ENCODE measurements around the gene SLC6A20. TPM values are rescaled to one million over a fixed set of nuclear protein-coding genes. Genes with fewer than 3 reads are reported as not detected.
A peak's percentile ranks its signal among the peaks of the same experiment; 100 is the strongest.

The SLC6A20 gene
- total RNA-seq, 4 donors from 2014 or later, result 0.19 to 0.33 (median 0.29) TPM; not detected in 1

GRCh38 chr3:45814322-45814721 lies 18.0 kb upstream of the SLC6A20 start:
- Histone ChIP-seq H3K4me1 (peaks cover 28 to 36% (median 34%) of the 10 kb centered on the region in 4 donors), H3K4me3 (no peak overlapping the region), H3K9me3 (peaks cover 0 to 6% (median 0%) of the 10 kb centered on the region in 4 donors), H3K27ac (replicated peaks in 1 of 4) (no peak overlapping the region), H3K36me3 (no peaks in the 10 kb centered on the region), H3K27me3 (no peaks in the 10 kb centered on the region)
- WGBS, result 93% methylated on average over 4 of the region's 4 CpGs
- DNase-seq (ENCODE audit: extremely low spot score), result no peak
- no peak for TF ChIP-seq EP300 (IDR thresholded peaks at IDR 0.05)
- intact Hi-C loops (cut with DNase I), result no loop called here

GRCh38 chr3:45807681-45808540 lies 11.6 kb upstream of the SLC6A20 start:
- 56% methylated on average over 10 of the region's 10 CpGs for WGBS
- intact Hi-C loops (cut with DNase I), result no loop called here

GRCh38 chr3:45807133-45807532 lies 10.8 kb upstream of the SLC6A20 start:
- H3K27ac ChIP-seq (replicated peaks in 1 of 4), result no peak overlapping the region
- intact Hi-C loops (cut with DNase I), result no loop called here
- H3K4me3 ChIP-seq, result no peak overlapping the region
- DNase-seq (ENCODE audit: extremely low spot score), result peak; percentile 47
- H3K4me1 ChIP-seq, result peaks cover 0 to 2% (median 1%) of the 10 kb centered on the region in 4 donors
- H3K36me3 ChIP-seq, result no peaks in the 10 kb centered on the region
- H3K9me3 ChIP-seq, result no peaks in the 10 kb centered on the region
- no peak for TF ChIP-seq EP300 (IDR thresholded peaks at IDR 0.05)
- no peak for TF ChIP-seq POLR2A (IDR thresholded peaks at IDR 0.05; ENCODE audit: low read depth)
- TF ChIP-seq POLR2AphosphoS5 (IDR thresholded peaks at IDR 0.05), result no peak
- TF ChIP-seq CTCF (IDR thresholded peaks at IDR 0.05), result no peak
- H3K27me3 ChIP-seq, result no peaks in the 10 kb centered on the region
- WGBS, result 81% methylated on average over 3 of the region's 3 CpGs

More at GRCh38 chr3:45807681-45808540, 11.6 kb upstream of the SLC6A20 start:
- no peak overlapping the region for H3K4me3 ChIP-seq
- peak; percentile 37 for DNase-seq (ENCODE audit: extremely low spot score)
- peaks cover 0 to 2% (median 1%) of the 10 kb centered on the region in 4 donors for H3K4me1 ChIP-seq
- TF ChIP-seq POLR2AphosphoS5 (IDR thresholded peaks at IDR 0.05) (no peak), CTCF (IDR thresholded peaks at IDR 0.05) (no peak), POLR2A (IDR thresholded peaks at IDR 0.05; ENCODE audit: low read depth) (no peak), EP300 (IDR thresholded peaks at IDR 0.05) (no peak)
- no peaks in the 10 kb centered on the region for H3K9me3 ChIP-seq
- H3K27ac ChIP-seq (replicated peaks in 1 of 4), result peak overlapping the region in 1 of 4 donors; percentile 43
- no peaks in the 10 kb centered on the region for H3K27me3 ChIP-seq
- H3K36me3 ChIP-seq, result no peaks in the 10 kb centered on the region

- Histone ChIP-seq H3K36me3 (no peaks in the 10 kb centered on the region), H3K27me3 (no peaks in the 10 kb centered on the region), H3K4me1 (peaks cover 0 to 2% (median 1%) of the 10 kb centered on the region in 4 donors), H3K27ac (replicated peaks in 1 of 4) (no peak overlapping the region), H3K9me3 (no peaks in the 10 kb centered on the region), H3K4me3 (no peak overlapping the region)
- TF ChIP-seq CTCF (IDR thresholded peaks at IDR 0.05) (no peak), EP300 (IDR thresholded peaks at IDR 0.05) (no peak), POLR2A (IDR thresholded peaks at IDR 0.05; ENCODE audit: low read depth) (no peak), POLR2AphosphoS5 (IDR thresholded peaks at IDR 0.05) (no peak)
- DNase-seq (ENCODE audit: extremely low spot score), result peak; percentile 10
- intact Hi-C loops (cut with DNase I), result no loop called here
- WGBS, result 92% methylated on average over 3 of the region's 3 CpGs
These were observed 9.7 kb upstream of the SLC6A20 start for GRCh38 chr3:45806072-45806471.

GRCh38 chr3:45803252-45803935 lies 7.1 kb upstream of the SLC6A20 start:
- 91% methylated on average over 5 of the region's 5 CpGs for WGBS
- Histone ChIP-seq H3K27ac (replicated peaks in 1 of 4) (no peak overlapping the region), H3K27me3 (peaks cover 0 to 21% (median 3%) of the 10 kb centered on the region in 4 donors), H3K36me3 (no peaks in the 10 kb centered on the region), H3K4me3 (no peak overlapping the region), H3K4me1 (peaks cover 0 to 2% (median 1%) of the 10 kb centered on the region in 4 donors), H3K9me3 (no peaks in the 10 kb centered on the region)
- intact Hi-C loops (cut with DNase I), result no loop called here
- TF ChIP-seq CTCF (IDR thresholded peaks at IDR 0.05) (no peak), EP300 (IDR thresholded peaks at IDR 0.05) (no peak), POLR2AphosphoS5 (IDR thresholded peaks at IDR 0.05) (no peak), POLR2A (IDR thresholded peaks at IDR 0.05; ENCODE audit: low read depth) (no peak)
- DNase-seq (ENCODE audit: extremely low spot score), result no peak

All from esophagus muscularis mucosa (tissue), 4 donors.